Measurements from ENCODE around the gene CLTC. TPM values are rescaled to one million over a fixed set of nuclear protein-coding genes. Genes with fewer than 3 reads are reported as not detected.
A peak's percentile ranks its signal among the peaks of the same experiment; 100 is the strongest.

The CLTC gene
- total RNA-seq, 1 donor from 2014 or later = 313 TPM

DNA sequence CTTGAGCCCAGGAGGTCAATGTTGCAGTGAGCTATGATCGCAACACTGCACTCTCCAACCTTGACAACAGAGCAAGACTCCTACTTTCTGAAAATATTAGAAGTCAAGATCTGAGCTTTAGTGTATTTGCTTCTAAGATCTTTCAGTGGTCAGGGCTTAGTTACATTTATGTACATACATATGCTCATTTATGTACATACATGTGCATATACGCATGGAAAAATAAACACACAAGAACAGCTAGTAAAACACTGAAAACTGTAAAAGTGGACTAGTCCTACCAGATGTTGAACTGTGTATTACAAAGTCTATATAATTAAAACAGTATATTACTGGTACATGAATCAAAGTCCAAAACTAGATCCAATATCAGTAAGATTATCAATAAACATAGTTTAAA is 59.2 kb downstream of the CLTC start:
- no peak for DNase-seq (ENCODE audit: low read depth in 2 of 2)

DNA sequence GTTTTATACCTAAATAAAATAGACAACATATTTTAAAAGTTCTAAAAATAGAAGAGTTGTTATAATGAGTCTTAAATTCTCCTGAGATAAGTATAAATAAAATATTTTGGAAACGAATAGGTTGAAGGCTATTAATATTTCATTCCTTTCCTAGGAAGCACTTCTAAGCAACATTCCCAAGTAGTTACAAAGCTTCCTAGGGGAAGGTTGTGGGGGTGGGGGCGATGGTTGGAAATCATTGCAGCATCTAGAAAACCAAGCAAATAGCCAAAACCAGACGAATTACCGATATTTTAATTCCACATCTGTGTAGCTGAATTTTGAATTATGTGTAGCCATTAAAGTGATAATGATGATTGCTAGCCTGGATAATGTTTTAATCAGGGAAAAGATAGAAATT is 60.6 kb downstream of the CLTC start:
- peak in 1 of 2 donors; percentile 25 for DNase-seq (ENCODE audit: low read depth in 2 of 2)

DNA sequence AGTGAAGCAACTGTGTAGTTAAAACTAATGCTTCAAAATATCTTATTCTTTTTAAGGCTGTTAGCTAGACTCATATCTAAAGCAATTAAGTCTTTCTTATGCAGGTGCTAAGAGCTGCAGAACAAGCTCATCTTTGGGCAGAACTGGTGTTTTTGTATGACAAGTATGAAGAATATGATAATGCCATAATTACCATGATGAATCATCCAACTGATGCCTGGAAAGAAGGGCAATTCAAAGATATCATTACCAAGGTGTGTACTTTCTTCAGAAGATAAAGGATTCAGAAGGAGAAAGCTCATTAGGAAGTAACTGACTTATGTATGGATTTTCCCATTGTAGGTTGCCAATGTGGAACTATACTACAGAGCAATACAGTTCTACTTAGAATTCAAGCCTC is 63.6 kb downstream of the CLTC start:
- DNase-seq (ENCODE audit: low read depth in 2 of 2) = no peak

DNA sequence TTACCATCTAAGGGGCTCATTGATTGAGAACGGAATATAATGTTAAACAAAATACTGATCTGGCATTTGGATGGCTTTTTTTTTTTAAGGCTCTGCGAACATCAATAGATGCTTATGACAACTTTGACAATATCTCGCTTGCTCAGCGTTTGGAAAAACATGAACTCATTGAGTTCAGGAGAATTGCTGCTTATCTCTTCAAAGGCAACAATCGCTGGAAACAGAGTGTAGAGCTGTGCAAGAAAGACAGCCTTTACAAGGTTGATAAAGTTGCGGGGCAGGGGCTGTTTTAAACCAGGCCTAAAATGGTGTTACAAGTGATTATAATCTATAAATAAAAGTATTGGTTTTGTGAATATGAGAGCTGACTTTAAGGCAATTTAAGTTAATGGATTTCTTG is 65.3 kb downstream of the CLTC start:
- no peak for DNase-seq (ENCODE audit: low read depth in 2 of 2)

DNA sequence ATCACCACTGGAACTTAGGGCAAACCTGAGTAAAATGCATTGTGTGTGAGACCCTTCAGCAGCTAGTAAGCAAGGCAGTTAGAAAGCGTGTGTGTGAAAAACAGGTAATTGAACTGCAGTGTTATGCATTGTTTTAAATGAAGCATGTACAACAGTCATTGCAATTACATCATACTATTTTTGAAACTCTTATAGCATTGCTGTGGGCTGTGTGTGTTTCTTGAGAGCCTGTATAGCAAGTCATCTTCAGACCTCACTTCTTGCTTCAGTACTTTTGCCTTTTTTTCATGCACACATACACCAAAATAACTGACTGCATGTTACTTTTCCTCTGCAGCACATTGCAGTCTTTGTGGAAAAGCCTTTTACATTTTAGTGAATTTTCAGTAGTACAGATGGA is 68.3 kb downstream of the CLTC start:
- DNase-seq (ENCODE audit: low read depth in 2 of 2) = no peak

DNA sequence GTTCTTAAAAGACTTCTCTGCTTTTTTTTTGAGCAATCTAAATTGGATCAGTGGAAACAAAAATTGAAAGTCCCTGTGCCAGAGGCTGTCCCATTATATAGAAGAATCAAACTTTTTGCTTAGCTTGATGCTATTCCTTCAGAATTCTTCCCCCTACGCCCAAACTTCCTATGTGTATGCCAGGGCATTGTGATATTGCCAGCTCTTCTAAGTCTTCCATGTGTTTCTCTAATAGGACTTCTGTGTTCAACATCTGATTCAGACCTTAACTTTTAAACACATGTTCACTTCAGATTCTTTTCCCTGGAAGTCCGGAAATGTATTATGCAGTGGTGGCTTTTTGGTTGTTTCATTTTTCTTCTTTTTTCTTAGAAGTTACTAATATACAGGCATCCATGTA is 68.8 kb downstream of the CLTC start:
- DNase-seq (ENCODE audit: low read depth in 2 of 2) = peak in 1 of 2 donors; percentile 30

DNA sequence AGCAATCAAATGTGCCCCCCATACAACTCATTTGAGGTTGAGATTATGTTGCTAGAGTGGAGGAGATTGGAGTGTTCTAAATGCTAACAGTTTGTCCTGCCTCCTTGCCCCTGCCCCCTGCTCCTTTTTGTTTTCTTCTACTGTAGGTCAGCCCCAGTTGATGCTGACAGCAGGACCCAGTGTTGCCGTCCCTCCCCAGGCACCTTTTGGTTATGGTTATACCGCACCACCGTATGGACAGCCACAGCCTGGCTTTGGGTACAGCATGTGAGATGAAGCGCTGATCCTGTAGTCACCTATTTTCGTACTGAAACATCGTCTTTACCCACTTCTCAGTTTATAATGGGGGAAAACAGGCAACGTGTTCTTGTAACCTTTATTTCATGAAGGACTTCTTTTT is 73.9 kb downstream of the CLTC start:
- DNase-seq (ENCODE audit: low read depth in 2 of 2) = no peak

DNA sequence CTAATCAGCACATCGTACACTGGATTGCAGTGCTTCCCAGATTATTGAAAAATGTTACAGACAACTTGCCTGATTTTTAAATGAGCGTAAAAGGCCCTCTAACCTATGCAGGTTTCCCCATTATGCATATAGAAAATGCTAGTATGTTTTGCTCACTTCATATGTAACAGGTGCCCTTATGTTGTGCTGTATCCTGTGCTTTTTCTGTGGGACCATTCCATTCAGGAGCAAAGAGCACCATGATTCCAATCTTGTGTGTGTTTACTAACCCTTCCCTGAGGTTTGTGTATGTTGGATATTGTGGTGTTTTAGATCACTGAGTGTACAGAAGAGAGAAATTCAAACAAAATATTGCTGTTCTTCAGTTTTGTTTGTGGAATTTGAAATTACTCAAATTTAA is 74.6 kb downstream of the CLTC start:
- no peak for DNase-seq (ENCODE audit: low read depth in 2 of 2)

DNA sequence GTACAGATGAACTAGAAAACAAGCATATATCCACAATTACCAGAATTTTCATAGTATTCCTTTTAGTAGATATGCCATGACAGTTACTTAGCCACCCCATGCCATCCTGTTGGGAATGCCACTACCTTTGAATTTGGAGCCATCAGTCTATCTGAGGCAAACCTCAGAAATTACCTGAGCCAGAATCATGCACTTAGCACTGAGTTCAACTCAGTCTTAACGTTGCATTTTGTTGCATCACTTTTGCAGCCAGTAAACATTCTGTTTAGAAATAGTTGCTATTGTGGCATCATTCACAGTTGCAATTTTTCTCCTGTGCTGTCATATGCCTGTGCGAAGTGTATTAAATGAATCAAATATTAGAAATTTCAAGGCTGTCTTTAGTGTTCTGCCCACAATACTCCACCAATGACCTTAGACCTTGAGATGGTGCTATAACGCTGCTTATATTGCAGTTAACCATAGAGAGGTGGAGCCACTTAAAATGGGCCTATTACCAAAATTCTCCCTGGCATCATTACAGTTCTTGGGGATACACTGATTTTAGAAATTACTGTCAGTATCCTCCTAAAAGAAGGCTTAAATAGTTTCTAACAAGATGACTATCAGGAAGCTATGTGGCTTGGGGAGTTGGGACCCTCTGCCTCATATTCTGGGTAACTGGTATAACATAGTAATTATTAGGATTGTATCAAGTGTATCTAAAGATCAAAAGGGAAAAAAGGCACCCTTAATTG is 76.4 kb downstream of the CLTC start:
- no peak for DNase-seq (ENCODE audit: low read depth in 2 of 2)

DNA sequence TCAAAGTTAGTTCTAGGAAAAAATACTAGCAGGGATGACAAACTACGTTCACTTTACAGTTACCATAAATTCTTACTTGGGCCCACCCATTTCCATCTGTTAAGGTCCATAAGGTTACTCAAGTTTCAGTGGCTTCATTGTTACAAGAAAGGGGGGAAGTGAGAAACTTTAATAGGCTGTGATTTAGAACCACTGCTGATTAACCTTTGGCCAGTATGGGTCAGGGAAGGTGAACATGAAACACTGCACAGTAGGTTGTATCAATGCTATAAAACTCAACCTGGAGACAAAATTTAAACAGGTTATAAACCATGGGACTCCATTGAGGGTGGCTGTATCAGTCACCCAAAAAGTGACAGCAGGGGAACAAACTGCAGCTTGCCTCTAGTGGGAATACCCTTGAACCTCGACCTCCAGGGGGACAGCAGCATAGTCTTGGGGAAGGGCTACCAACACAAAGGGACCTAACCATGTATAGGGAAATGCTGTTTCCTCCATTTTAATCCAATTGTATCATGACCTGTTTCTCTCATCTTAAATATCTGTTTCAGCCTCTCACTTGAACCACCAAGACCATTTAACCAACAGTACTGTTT is 77.1 kb downstream of the CLTC start:
- no peak for DNase-seq (ENCODE audit: low read depth in 2 of 2)

DNA sequence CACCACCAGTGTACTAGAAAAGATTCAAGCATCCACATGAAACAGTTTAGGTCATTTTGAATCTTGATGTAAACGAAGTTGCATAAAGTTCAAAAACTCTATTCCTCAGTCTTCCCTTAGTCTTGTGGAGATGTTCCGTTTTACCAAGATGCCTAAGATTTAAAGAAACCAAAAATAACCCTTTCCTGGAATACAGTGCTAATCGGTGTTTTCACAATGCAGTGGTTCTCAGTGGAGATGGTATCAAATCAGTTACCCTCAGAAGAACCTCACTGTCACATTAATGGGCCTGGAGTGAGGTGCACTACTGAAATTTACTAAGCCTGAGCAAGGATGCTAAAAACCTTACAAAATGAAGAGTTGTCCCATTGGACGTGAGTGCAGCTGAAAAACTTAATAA is 78.4 kb downstream of the CLTC start:
- DNase-seq (ENCODE audit: low read depth in 2 of 2) = no peak

DNA sequence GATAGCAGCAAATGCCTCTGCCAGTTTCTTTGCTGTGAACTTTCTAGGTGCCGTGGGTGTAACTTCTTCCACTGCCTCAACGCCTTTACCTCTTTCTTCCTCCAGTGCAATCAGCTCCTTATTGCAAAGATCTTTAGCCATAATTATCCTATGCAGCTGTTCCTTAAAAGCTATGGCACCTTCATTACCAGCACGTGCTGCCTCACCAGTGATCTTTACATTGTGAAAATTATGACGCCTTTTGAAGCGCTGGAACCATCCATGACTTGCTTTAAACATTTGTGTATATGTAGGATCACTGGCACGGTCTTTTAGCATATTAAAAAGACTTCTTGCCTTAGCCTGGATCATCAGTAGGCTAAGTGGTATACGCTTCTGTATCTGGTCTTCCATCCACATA is 79.5 kb downstream of the CLTC start:
- DNase-seq (ENCODE audit: low read depth in 2 of 2) = no peak

DNA sequence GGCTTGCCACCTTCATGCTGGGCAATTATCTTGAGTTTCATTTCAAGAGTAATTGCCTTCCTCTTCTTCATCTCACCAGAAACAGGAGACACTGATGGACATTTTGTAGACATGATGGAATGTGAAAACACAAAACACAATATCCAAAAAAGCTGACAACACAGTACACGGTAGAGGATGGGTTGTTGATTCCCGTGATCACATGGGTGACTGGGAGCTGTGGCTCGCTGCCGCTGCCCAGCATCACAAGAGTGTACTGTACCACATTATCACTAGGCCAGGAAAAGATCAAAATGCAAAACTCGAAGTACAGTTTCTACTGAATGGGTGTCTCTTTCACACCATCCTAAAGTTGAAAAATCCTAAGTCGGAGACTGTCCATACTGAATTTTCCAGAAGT is 80.1 kb downstream of the CLTC start:
- DNase-seq (ENCODE audit: low read depth in 2 of 2) = no peak

DNA sequence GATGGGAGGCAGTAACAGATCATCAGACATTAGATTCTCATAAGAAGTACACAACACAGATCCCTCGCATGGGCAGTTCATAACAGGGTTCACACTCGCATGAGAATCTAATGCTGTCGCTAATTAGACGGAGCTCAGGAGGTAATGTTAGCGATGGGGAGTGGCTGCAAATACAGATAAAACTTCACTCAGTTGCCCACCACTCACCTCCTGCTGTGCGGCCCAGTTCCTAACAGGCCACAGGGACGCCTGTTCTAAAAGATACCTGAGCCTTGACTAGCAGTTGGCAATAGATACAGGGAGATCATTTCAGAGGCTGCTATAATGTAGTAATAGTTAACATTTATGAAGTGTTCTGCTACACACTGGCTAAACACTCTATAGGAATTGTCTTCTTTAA is 82.6 kb downstream of the CLTC start:
- DNase-seq (ENCODE audit: low read depth in 2 of 2) = no peak

DNA sequence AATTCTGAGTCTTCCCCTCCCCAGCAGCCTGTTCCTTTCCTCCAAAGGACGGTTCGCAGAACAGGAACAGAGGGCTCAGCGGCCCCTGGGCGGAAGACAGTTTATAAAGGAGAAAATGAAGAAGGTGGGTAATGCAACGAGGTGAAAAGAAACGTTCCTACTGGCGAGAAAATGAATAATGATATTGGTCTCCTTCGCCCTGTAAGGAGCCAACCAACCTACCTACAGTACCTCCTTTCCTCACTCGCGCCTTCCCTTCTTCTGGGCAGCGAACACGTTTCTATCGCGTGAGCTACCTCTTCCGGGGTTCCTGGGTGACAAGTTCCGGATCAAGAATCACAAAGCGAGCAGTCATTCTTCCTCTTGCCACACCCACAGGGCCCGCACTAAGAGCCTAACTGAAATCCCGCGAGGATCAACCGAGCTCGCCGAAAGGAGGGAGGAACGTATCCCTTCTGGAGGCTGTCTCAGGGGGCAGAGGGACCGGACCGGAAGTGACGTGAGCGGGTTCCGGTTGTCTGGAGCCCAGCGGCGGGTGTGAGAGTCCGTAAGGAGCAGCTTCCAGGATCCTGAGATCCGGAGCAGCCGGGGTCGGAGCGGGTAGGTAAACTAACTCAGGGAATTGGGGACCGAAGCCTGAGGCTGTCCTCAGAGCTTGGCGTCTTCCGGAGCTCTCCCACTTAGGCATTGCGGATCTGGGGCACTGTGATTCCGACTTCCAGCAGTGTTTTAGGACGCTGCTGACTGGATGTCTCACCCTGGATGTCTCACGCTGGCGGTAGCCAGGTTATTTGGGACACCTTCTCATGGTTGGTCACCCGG is 87.7 kb downstream of the CLTC start, which contains the start of the genes PTRH2 and VMP1:
Gene PTRH2, minus strand, starts transcription at position 282 of the 822 bp plus-strand sequence. CDS start 9,452 bp downstream, outside the sequence.
Gene VMP1, plus strand, starts transcription at position 506 of the 822 bp plus-strand sequence. CDS start 23,793 bp downstream, outside the sequence.
- DNase-seq (ENCODE audit: low read depth in 2 of 2) = peak; percentile 98 to 100

DNA sequence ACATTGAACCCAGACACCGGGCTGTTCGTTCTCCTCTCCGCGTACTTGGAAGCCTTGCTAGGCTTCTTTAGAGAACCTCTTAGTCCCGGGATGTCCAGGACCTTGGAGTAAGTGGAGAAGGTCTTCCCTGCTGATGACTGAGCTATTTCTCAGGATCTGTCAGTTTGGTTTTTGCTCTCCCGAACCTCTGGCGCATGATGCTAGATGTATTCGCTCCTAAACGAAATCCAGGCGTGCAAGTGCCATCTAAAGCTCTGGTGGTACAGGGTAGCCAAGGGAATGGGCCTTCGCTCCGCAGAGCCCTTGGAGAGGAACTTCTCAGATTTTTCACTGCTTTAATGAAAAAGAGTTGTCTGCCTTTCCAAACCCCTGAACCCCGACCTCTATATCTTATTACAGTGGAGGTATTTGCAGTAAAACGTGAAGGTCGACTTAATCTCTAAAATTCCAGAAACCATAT is 88.3 kb downstream of the CLTC start:
- DNase-seq (ENCODE audit: low read depth in 2 of 2) = peak; percentile 40 to 47

DNA sequence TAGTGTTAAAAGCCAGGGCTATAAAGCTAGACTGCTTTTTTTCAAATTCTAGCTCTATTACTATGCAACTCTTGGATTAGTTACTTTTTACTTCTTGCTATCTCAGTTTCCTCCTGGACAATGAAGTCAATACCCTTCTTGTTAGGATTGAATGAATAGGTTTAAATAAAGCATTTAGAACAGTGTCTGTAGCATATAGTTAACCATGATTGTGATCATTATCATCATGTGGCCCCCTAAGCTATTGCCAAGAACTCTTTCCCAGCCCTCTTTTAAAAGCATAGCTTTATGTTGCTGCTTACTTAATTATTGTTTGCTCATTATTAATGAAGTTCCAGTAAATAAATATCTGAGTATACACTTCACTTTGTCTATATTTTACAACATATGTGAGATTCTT is 92.2 kb downstream of the CLTC start:
- no peak for DNase-seq (ENCODE audit: low read depth in 2 of 2)

DNA sequence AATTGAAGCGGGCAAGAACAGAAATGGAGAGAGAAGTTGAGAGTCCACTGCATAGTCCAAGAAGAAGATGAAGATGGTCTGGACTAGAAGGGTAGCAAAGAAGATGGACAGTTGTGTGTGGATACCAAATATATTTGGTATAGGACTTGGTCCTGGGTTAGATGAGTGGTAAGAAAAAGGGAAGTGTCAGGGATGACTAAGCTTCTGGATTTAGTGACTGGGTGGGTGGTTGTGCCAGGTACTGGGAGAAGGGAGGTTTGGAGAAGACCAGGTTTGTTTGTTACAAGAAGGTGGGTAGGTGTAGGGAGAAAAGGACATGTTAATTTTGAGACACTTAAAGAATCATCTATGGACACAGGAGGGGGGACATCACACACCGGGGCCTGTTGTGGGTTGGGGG is 93.2 kb downstream of the CLTC start:
- no peak for DNase-seq (ENCODE audit: low read depth in 2 of 2)

DNA sequence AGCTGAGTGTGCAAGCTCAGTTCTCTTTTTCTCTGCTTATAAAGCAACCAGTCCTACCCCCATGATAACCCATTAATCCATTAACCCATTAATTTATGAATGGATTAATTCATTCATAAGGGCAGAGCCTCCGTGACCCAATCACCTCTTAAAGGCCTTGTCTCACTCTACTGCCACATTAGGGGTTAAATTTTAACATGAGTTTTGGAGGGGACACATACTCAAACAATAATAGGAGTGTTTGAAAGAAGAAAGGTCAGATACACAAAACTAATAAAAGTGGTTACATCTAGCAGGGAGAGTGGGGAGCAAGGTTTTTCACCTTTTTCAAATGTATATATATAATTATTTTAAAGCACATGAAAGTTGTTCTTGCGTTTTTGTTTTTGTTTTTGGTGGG is 94.6 kb downstream of the CLTC start:
- no peak for DNase-seq (ENCODE audit: low read depth in 2 of 2)

DNA sequence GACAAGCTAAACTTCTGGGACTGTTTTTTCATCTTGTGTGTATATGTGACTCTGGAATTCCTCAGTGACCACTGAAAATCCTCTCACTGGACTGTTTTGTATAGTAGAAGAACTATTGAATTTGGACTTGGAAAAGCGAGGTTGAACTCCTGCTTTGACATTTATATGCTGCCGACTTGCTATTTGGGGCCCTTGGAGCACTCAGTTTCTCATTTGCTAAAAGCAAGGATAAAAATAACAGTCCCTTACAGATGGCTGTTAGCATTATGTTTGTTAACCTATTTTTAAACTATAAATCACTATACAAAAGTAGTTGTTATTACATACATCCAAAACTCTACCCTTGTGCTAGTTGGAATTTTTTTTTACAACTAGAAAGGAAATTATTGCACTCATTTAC is 96.7 kb downstream of the CLTC start:
- no peak for DNase-seq (ENCODE audit: low read depth in 2 of 2)

DNA sequence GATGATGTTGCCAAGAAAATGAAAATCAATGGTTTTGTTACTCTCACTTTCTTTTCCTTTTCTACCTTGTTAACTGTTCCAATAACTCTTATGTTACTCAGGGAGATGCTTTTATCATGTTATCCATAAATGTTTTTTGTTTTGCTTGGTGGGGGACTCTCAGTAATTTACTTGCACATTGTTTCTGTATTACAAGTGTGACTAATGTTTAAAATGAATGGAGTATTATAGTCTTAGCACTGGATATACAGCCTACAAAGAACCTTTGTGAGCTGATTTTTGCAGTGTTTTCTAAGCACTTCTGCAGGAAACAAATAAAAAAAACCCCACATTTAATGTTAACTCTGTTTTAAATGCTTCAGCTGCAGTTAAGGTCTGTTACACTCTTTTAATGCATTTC is 99.8 kb downstream of the CLTC start:
- no peak for DNase-seq (ENCODE audit: low read depth in 2 of 2)

DNA sequence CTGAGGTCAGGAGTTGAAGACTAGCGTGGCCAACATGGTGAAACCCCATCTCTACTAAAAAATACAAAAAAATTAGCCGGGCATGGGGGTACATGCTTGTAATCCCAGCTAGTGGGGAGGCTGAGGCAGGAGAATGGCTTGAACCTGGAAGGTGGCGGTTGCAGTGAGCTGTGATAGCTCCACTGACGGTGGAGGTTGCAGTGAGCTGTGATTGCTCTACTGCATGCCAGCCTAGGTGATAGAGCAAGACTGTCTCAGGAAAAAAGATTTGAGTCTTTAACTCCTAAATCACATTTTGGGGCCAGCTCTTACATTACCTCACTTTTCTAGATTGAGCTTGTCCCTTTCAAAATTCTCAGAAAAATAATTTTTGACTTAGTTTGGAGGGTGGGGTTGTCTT is 102.9 kb downstream of the CLTC start:
- DNase-seq (ENCODE audit: low read depth in 2 of 2) = no peak

All from lung microvascular endothelial cell (primary cell).